OCI-M2 (cell line): Measurements from ENCODE around the gene FAM110A.
"Not testable (repeated sequence)": the region's sequence is repeated elsewhere in the genome, so short reads cannot be mapped to it uniquely, and the experiment has no call there.

Source experiments
- DNase-seq: peaks from one replicate; lab custom pipeline; 2025; ENCODE audit not compliant: unreplicated experiment; lab: John Stamatoyannopoulos, UW

FAM110A gene

GRCh38 chr20:892371-892770, 58.9 kb downstream of the FAM110A start:
- DNase-seq, result not testable (repeated sequence)
